SK-N-SH treated with all-trans-retinoic acid at 6 μM for 48 hours (cell line): ENCODE results near the gene ATP11A.

ENCODE experiments used
- ATAC-seq: fragments of 200-7000 bp; cut with Tn5 transposase; 3 replicates; pipeline ENCODE4 v1.9.1; 2020; ENCODE audit warnings: mild to moderate bottlenecking, moderate library complexity
- ARNTL ChIP-seq: fragments of 450-650 bp; formaldehyde crosslinking; IDR thresholded peaks from 2 replicates; pipeline ENCODE4 v1.5.0; 2020; ENCODE audit warnings: low read depth, mild to moderate bottlenecking, moderate library complexity, borderline replicate concordance
- BACH2 ChIP-seq: fragments of 250-450 bp; sonication (Bioruptor Pico); IDR thresholded peaks from 2 replicates; pipeline ENCODE4 v1.9.0; 2021; ENCODE audit warnings: mild to moderate bottlenecking, borderline replicate concordance
- ESRRG ChIP-seq: fragments of 250-450 bp; sonication (Bioruptor Pico); IDR thresholded peaks from 2 replicates; pipeline ENCODE4 v1.6.1; 2021; ENCODE audit warnings: mild to moderate bottlenecking
- GLIS3 ChIP-seq: fragments of 250-450 bp; sonication (Bioruptor Pico); IDR thresholded peaks from 2 replicates; pipeline ENCODE4 v1.5.0; 2020; ENCODE audit warnings: mild to moderate bottlenecking, moderate library complexity
- ISL1 ChIP-seq: fragments of 250-450 bp; sonication (Bioruptor Pico); IDR thresholded peaks from 2 replicates; pipeline ENCODE4 v2.1.2; 2022; ENCODE audit warnings: mild to moderate bottlenecking, moderate library complexity
- POU6F1 ChIP-seq: fragments of 250-450 bp; sonication (Bioruptor Pico); IDR thresholded peaks from 2 replicates; pipeline ENCODE4 v1.8.0; 2021; ENCODE audit warnings: low read depth, mild to moderate bottlenecking, moderate library complexity, borderline replicate concordance
- RARB ChIP-seq: fragments of 250-450 bp; sonication (Bioruptor Pico); IDR thresholded peaks from 2 replicates; pipeline ENCODE4 v1.8.0; 2021; ENCODE audit warnings: mild to moderate bottlenecking, moderate library complexity
- SNAI2 ChIP-seq: fragments of 250-450 bp; sonication (Bioruptor Pico); IDR thresholded peaks from 2 replicates; pipeline ENCODE4 v1.5.0; 2020; ENCODE audit warnings: mild to moderate bottlenecking, moderate library complexity
- TCF4 ChIP-seq: fragments of 250-450 bp; sonication (Bioruptor Pico); IDR thresholded peaks from 2 replicates; pipeline ENCODE4 v1.8.0; 2021; ENCODE audit warnings: mild to moderate bottlenecking, moderate library complexity, borderline replicate concordance
- TOX ChIP-seq: fragments of 250-450 bp; sonication (Bioruptor Pico); IDR thresholded peaks from 2 replicates; pipeline ENCODE4 v1.8.0; 2021; ENCODE audit warnings: mild to moderate bottlenecking, moderate library complexity, borderline replicate concordance
- TSHZ2 ChIP-seq: fragments of 250-450 bp; sonication (Bioruptor Pico); IDR thresholded peaks from 2 replicates; pipeline ENCODE4 v1.5.0; 2020; ENCODE audit warnings: mild to moderate bottlenecking, moderate library complexity
- ZC3H10 ChIP-seq: fragments of 250-450 bp; sonication (Bioruptor Pico); IDR thresholded peaks from 2 replicates; pipeline ENCODE4 v1.5.1; 2021; ENCODE audit warnings: mild to moderate bottlenecking, moderate library complexity
- ZFP3 ChIP-seq: fragments of 250-450 bp; sonication (Bioruptor Pico); IDR thresholded peaks from 2 replicates; pipeline ENCODE4 v1.5.0; 2020; ENCODE audit warnings: mild to moderate bottlenecking, moderate library complexity
- ZFP30 ChIP-seq: fragments of 450-650 bp; formaldehyde crosslinking; IDR thresholded peaks from 2 replicates; pipeline ENCODE4 v1.5.0; 2022; ENCODE audit warnings: mild to moderate bottlenecking, moderate library complexity
- ZNF565 ChIP-seq: fragments of 450-650 bp; formaldehyde crosslinking; conservative IDR thresholded peaks from 2 replicates; pipeline ENCODE4 v1.5.0; 2020; ENCODE audit warnings: low read depth, mild to moderate bottlenecking, moderate library complexity
- ZNF70 ChIP-seq: fragments of 450-650 bp; formaldehyde crosslinking; IDR thresholded peaks from 2 replicates; pipeline ENCODE4 v1.5.0; 2020; ENCODE audit warnings: mild to moderate bottlenecking, moderate library complexity
- ZNF8 ChIP-seq: fragments of 450-650 bp; formaldehyde crosslinking; IDR thresholded peaks from 2 replicates; pipeline ENCODE4 v1.5.0; 2020; ENCODE audit warnings: mild to moderate bottlenecking, moderate library complexity
- TF ChIP-seq, protein P1 (sequence below): fragments of 250-450 bp; sonication (Bioruptor Pico); IDR thresholded peaks from 2 replicates; pipeline ENCODE4 v1.5.1; 2020; ENCODE audit warnings: low read depth, mild to moderate bottlenecking, moderate library complexity
- TF ChIP-seq, protein P2 (sequence below): fragments of 250-450 bp; sonication (Bioruptor Pico); IDR thresholded peaks from 2 replicates; pipeline ENCODE4 v1.5.1; 2021; ENCODE audit warnings: mild to moderate bottlenecking, moderate library complexity

The ATP11A gene

DNA sequence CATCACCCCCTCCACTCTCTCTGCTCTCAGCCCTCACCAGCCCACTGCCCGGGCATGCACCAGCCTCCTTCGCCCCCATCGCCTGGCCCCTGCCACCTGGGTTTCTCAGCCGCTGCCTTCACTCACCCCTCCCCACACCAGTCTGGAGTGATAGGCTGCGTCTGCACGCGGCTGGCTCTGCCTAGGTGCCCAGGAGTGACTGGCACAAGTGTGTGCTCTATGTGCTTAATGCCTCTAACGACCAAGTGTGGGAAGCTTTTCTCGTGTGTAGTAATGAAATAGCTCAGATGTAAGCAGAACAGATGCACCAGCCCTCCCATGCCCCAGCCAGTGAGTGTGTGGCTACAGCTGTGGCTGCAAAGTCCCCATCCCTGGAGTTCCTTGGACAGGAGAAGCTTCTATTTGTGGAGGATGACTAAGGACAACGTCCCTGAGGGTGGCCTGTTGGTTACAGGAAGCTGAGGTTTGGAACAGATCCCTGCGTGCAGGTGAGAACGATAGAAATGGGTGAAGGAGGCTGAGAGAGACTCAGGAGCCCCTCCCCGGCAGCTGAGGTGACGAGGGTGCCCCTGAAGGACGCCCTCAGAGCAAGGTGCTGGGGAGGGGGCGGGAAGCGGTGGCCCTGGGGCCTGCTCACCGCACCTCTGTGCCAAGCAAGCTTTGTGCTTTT is 35.6 kb downstream of the ATP11A start (continued):
- TF ChIP-seq TOX (CRISPR knock-in tag): no peak
- TF ChIP-seq ZFP3: no peak
- TF ChIP-seq ARNTL (CRISPR knock-in tag): no peak

DNA sequence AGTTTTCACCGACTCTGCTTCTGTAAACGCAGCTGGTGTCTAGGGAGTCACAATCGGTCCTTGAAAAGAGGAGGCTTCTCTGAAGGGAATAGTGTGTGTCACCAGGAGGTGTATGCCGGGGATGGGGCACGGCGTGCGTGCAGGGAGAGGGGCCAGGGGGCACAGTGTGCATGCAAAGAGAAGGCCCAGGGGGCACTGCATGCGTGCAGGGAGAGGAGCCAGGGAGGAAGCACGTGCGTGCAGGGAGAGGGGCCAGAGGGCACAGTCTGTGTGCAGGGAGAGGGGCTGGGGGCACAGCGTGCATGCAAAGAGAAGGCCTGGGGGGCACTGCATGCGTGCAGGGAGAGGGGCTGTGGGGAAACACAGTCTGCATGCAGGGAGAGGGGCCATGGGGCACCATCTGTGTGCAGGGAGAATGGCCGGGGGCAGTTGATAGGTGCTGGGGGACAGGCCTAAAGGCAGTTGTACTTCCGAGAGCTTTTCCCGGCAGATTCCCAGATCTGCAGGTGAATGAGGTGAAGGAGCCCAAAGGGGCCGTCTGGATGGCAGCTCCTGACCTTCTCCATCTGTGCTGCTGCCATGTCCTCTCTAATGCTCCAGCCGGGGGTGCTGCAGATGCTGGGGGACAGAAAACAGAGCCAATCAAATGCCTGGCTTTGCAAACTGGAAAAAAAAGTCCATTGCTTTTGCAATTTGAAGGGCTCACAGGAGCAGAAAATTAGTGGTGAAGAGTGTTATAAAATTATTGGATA is 36.4 kb downstream of the ATP11A start:
- no peak for ATAC-seq
- TF ChIP-seq ZFP3: no peak
- no peak for TF ChIP-seq POU6F1 (CRISPR knock-in tag)
- no peak for TF ChIP-seq ZFP30
- TF ChIP-seq, protein P1, sequence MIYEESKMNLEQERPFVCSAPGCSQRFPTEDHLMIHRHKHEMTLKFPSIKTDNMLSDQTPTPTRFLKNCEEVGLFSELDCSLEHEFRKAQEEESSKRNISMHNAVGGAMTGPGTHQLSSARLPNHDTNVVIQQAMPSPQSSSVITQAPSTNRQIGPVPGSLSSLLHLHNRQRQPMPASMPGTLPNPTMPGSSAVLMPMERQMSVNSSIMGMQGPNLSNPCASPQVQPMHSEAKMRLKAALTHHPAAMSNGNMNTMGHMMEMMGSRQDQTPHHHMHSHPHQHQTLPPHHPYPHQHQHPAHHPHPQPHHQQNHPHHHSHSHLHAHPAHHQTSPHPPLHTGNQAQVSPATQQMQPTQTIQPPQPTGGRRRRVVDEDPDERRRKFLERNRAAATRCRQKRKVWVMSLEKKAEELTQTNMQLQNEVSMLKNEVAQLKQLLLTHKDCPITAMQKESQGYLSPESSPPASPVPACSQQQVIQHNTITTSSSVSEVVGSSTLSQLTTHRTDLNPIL (CRISPR knock-in tag): no peak
- no peak for TF ChIP-seq ZNF70 (CRISPR knock-in tag)
- TF ChIP-seq BACH2 (CRISPR knock-in tag): no peak
- no peak for TF ChIP-seq ARNTL (CRISPR knock-in tag)
- no peak for TF ChIP-seq TOX (CRISPR knock-in tag)

DNA sequence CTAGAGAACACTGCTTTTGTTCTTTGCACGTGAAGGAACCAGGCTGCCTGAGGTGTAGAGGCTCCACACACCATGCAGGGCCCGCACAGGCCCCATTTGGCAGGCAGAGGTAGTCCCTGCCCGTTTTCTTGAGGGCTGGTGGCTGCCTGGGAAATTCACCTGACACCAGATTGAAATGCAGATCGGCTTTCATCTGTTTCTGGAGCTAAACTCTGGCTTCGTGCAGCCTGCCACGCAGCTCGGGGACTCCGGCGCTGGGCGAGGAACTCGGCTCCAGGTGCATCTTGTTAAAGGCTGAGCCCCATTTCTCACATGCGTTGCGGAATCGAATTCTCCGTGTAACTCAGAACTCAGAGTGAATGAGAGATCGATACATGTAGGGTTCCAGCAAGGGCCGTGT is 37.7 kb downstream of the ATP11A start:
- no peak for ATAC-seq
- no peak for TF ChIP-seq ARNTL (CRISPR knock-in tag)
- no peak for TF ChIP-seq BACH2 (CRISPR knock-in tag)
- TF ChIP-seq ESRRG (CRISPR knock-in tag): no peak
- no peak for TF ChIP-seq GLIS3 (CRISPR knock-in tag)
- TF ChIP-seq ZNF8: no peak
- TF ChIP-seq, protein P1 (CRISPR knock-in tag): no peak
- TF ChIP-seq ZNF565 (CRISPR knock-in tag): no peak
- no peak for TF ChIP-seq ZC3H10 (CRISPR knock-in tag)
- TF ChIP-seq RARB (CRISPR knock-in tag): no peak
- no peak for TF ChIP-seq ISL1
- TF ChIP-seq ZNF70 (CRISPR knock-in tag): no peak
- TF ChIP-seq POU6F1 (CRISPR knock-in tag): no peak
- TF ChIP-seq TCF4: no peak
- no peak for TF ChIP-seq SNAI2

GRCh38 chr13:112728375-112729126 is 38.7 kb downstream of the ATP11A start:
- TF ChIP-seq POU6F1 (CRISPR knock-in tag): no peak
- TF ChIP-seq SNAI2: no peak
- TF ChIP-seq TCF4: no peak
- TF ChIP-seq, protein P2, sequence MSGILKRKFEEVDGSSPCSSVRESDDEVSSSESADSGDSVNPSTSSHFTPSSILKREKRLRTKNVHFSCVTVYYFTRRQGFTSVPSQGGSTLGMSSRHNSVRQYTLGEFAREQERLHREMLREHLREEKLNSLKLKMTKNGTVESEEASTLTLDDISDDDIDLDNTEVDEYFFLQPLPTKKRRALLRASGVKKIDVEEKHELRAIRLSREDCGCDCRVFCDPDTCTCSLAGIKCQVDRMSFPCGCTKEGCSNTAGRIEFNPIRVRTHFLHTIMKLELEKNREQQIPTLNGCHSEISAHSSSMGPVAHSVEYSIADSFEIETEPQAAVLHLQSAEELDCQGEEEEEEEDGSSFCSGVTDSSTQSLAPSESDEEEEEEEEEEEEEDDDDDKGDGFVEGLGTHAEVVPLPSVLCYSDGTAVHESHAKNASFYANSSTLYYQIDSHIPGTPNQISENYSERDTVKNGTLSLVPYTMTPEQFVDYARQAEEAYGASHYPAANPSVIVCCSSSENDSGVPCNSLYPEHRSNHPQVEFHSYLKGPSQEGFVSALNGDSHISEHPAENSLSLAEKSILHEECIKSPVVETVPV: no peak
- no peak for TF ChIP-seq TSHZ2
- TF ChIP-seq, all 23 proteins: peak for 0
- ATAC-seq: no peak
